SK-N-SH treated with all-trans-retinoic acid at 6 μM for 48 hours (cell line): ENCODE measurements around the gene KASH5.

Source experiments
- ATAC-seq: fragments of 200-7000 bp; cut with Tn5 transposase; 3 replicates; pipeline ENCODE4 v1.9.1; 2020; ENCODE audit warnings: mild to moderate bottlenecking, moderate library complexity
- CSDC2 ChIP-seq: fragments of 250-450 bp; sonication (Bioruptor Pico); IDR thresholded peaks from 2 replicates; pipeline ENCODE4 v1.5.0; 2020; ENCODE audit warnings: mild to moderate bottlenecking, moderate library complexity
- ESRRG ChIP-seq: fragments of 250-450 bp; sonication (Bioruptor Pico); IDR thresholded peaks from 2 replicates; pipeline ENCODE4 v1.6.1; 2021; ENCODE audit warnings: mild to moderate bottlenecking
- GLIS3 ChIP-seq: fragments of 250-450 bp; sonication (Bioruptor Pico); IDR thresholded peaks from 2 replicates; pipeline ENCODE4 v1.5.0; 2020; ENCODE audit warnings: mild to moderate bottlenecking, moderate library complexity
- ISL1 ChIP-seq: fragments of 250-450 bp; sonication (Bioruptor Pico); IDR thresholded peaks from 2 replicates; pipeline ENCODE4 v2.1.2; 2022; ENCODE audit warnings: mild to moderate bottlenecking, moderate library complexity
- OSR1 ChIP-seq: fragments of 250-450 bp; sonication (Bioruptor Pico); IDR thresholded peaks from 2 replicates; pipeline ENCODE4 v1.8.0; 2022; ENCODE audit warnings: moderate library complexity, mild to moderate bottlenecking, inconsistent platforms
- POU6F1 ChIP-seq: fragments of 250-450 bp; sonication (Bioruptor Pico); IDR thresholded peaks from 2 replicates; pipeline ENCODE4 v1.8.0; 2021; ENCODE audit warnings: low read depth, mild to moderate bottlenecking, moderate library complexity, borderline replicate concordance
- PPARA ChIP-seq: fragments of 250-450 bp; sonication (Bioruptor Pico); IDR thresholded peaks from 2 replicates; pipeline ENCODE4 v1.5.0; 2020; ENCODE audit warnings: mild to moderate bottlenecking, borderline replicate concordance
- RARB ChIP-seq: fragments of 250-450 bp; sonication (Bioruptor Pico); IDR thresholded peaks from 2 replicates; pipeline ENCODE4 v1.8.0; 2021; ENCODE audit warnings: mild to moderate bottlenecking, moderate library complexity
- SNAI2 ChIP-seq: fragments of 250-450 bp; sonication (Bioruptor Pico); IDR thresholded peaks from 2 replicates; pipeline ENCODE4 v1.5.0; 2020; ENCODE audit warnings: mild to moderate bottlenecking, moderate library complexity
- TCF4 ChIP-seq: fragments of 250-450 bp; sonication (Bioruptor Pico); IDR thresholded peaks from 2 replicates; pipeline ENCODE4 v1.8.0; 2021; ENCODE audit warnings: mild to moderate bottlenecking, moderate library complexity, borderline replicate concordance
- TOX ChIP-seq: fragments of 250-450 bp; sonication (Bioruptor Pico); IDR thresholded peaks from 2 replicates; pipeline ENCODE4 v1.8.0; 2021; ENCODE audit warnings: mild to moderate bottlenecking, moderate library complexity, borderline replicate concordance
- TSHZ2 ChIP-seq: fragments of 250-450 bp; sonication (Bioruptor Pico); IDR thresholded peaks from 2 replicates; pipeline ENCODE4 v1.5.0; 2020; ENCODE audit warnings: mild to moderate bottlenecking, moderate library complexity
- ZC3H10 ChIP-seq: fragments of 250-450 bp; sonication (Bioruptor Pico); IDR thresholded peaks from 2 replicates; pipeline ENCODE4 v1.5.1; 2021; ENCODE audit warnings: mild to moderate bottlenecking, moderate library complexity
- ZFP3 ChIP-seq: fragments of 250-450 bp; sonication (Bioruptor Pico); IDR thresholded peaks from 2 replicates; pipeline ENCODE4 v1.5.0; 2020; ENCODE audit warnings: mild to moderate bottlenecking, moderate library complexity
- ZNF70 ChIP-seq: fragments of 450-650 bp; formaldehyde crosslinking; IDR thresholded peaks from 2 replicates; pipeline ENCODE4 v1.5.0; 2020; ENCODE audit warnings: mild to moderate bottlenecking, moderate library complexity
- ZNF8 ChIP-seq: fragments of 450-650 bp; formaldehyde crosslinking; IDR thresholded peaks from 2 replicates; pipeline ENCODE4 v1.5.0; 2020; ENCODE audit warnings: mild to moderate bottlenecking, moderate library complexity
- TF ChIP-seq, protein P1 (sequence below): fragments of 250-450 bp; sonication (Bioruptor Pico); IDR thresholded peaks from 2 replicates; pipeline ENCODE4 v1.8.0; 2020; ENCODE audit warnings: mild to moderate bottlenecking, moderate library complexity, borderline replicate concordance
- TF ChIP-seq, protein P2 (sequence below): fragments of 250-450 bp; sonication (Bioruptor Pico); IDR thresholded peaks from 2 replicates; pipeline ENCODE4 v1.5.1; 2021; ENCODE audit warnings: mild to moderate bottlenecking, moderate library complexity

The KASH5 gene

DNA sequence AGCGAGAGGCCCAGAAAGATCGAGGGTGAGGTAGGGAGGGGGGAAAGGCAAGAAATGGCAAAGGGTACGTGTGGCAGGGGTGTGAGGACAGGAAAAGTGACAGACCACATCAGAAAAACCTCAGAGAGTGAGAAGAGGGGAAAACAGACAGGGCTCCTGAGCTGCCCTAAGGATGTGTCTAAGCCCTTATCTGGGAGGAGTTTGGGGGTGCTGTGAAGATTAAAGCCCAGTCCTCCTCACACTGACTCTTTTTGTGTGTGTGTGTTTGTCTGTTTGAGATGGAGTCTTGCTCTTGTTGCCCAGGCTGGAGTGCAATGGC is 35.9 kb downstream of the KASH5 start:
- no peak for TF ChIP-seq ZFP3 (CRISPR knock-in tag)
- no peak for TF ChIP-seq RARB
- TF ChIP-seq CSDC2: no peak
- TF ChIP-seq ZC3H10 (CRISPR knock-in tag): no peak
- TF ChIP-seq, protein P1, sequence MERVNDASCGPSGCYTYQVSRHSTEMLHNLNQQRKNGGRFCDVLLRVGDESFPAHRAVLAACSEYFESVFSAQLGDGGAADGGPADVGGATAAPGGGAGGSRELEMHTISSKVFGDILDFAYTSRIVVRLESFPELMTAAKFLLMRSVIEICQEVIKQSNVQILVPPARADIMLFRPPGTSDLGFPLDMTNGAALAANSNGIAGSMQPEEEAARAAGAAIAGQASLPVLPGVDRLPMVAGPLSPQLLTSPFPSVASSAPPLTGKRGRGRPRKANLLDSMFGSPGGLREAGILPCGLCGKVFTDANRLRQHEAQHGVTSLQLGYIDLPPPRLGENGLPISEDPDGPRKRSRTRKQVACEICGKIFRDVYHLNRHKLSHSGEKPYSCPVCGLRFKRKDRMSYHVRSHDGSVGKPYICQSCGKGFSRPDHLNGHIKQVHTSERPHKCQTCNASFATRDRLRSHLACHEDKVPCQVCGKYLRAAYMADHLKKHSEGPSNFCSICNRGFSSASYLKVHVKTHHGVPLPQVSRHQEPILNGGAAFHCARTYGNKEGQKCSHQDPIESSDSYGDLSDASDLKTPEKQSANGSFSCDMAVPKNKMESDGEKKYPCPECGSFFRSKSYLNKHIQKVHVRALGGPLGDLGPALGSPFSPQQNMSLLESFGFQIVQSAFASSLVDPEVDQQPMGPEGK (CRISPR knock-in tag): no peak
- TF ChIP-seq TOX (CRISPR knock-in tag): no peak
- TF ChIP-seq GLIS3 (CRISPR knock-in tag): no peak
- no peak for TF ChIP-seq TCF4 (CRISPR knock-in tag)
- TF ChIP-seq ISL1 (CRISPR knock-in tag): no peak
- no peak for ATAC-seq

DNA sequence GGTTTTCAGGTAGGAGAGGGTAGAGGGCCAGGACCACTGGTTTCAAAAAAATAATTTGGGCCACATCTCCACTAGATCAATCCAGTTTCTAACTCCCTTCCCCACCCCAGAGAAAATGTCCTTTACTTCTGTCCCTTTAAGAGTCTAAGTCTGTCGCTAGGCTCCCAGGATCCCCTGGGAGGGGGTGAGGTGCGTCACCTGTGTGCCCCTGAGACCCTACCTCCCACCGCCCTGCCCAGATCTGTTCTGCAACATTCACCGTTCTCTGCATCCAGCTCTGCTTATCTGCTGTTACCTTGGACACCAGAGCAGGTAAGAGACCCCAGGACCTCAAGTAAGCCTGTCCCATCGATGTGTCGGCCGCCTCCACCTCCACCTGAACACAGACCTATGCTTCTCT is 37.1 kb downstream of the KASH5 start, which contains the start of gene GFY:
Gene GFY (plus strand): TSS at position 211 of the 400 bp plus-strand sequence. CDS start 1,043 bp downstream, outside the sequence.
- TF ChIP-seq TSHZ2 (CRISPR knock-in tag) (no peak), TCF4 (CRISPR knock-in tag) (no peak), ZNF70 (CRISPR knock-in tag) (no peak), SNAI2 (CRISPR knock-in tag) (no peak)
- no peak for ATAC-seq

GRCh38 chr19:49425922-49426592 is 38.0 kb downstream of the KASH5 start:
- ATAC-seq: no peak
- TF ChIP-seq ESRRG (CRISPR knock-in tag) (no peak), POU6F1 (CRISPR knock-in tag) (no peak), TOX (CRISPR knock-in tag) (no peak), GLIS3 (CRISPR knock-in tag) (no peak), CSDC2 (no peak), RARB (no peak), PPARA (CRISPR knock-in tag) (no peak), ZNF8 (CRISPR knock-in tag) (no peak), OSR1 (CRISPR knock-in tag) (no peak)
- TF ChIP-seq, protein P1 (CRISPR knock-in tag): no peak
- TF ChIP-seq, protein P2, sequence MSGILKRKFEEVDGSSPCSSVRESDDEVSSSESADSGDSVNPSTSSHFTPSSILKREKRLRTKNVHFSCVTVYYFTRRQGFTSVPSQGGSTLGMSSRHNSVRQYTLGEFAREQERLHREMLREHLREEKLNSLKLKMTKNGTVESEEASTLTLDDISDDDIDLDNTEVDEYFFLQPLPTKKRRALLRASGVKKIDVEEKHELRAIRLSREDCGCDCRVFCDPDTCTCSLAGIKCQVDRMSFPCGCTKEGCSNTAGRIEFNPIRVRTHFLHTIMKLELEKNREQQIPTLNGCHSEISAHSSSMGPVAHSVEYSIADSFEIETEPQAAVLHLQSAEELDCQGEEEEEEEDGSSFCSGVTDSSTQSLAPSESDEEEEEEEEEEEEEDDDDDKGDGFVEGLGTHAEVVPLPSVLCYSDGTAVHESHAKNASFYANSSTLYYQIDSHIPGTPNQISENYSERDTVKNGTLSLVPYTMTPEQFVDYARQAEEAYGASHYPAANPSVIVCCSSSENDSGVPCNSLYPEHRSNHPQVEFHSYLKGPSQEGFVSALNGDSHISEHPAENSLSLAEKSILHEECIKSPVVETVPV: no peak

DNA sequence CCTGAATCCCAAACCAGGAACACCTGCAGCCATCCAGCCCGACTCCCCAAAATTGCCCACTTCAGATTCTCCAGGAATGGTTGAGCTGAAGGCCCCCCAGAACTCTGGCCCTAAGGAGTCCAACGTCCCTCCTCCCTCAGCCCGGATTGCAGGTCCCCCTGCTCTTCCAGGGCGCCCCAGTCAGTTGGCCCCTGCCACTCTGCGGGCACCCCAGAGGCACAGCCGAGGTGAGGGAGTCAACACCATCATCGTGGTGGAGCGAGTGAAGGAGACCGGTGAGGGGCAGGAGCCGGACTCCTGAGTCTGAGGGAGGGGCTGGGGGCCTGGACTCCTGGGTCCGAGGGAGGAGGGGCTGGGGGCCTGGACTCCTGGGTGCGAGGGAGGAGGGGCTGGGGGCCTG is 39.3 kb downstream of the KASH5 start:
- TF ChIP-seq, protein P2: no peak
- no peak for ATAC-seq
